ENCODE data around the gene MCF2L. TPM values are rescaled to one million over a fixed set of nuclear protein-coding genes. Genes with fewer than 3 reads are reported as not detected.

The MCF2L gene
- total RNA-seq, 1 experiment from 2014 or later = not detected

GRCh38 chr13:112958127-112958989, 10.7 kb upstream of the MCF2L start:
- Histone ChIP-seq H4K20me1 (ENCODE audit: insufficient read depth, low read depth, low read length) (no peaks in the 10 kb centered on the region), H3K27ac (ENCODE audit: low read length) (no peak overlapping the region), H3K9me2 (replicated peaks; ENCODE audit: insufficient read depth, low read length) (no peaks in the 10 kb centered on the region), H3K27me3 (ENCODE audit: low read length) (no peaks in the 10 kb centered on the region), H2AFZ (ENCODE audit: low read length) (no peak overlapping the region), H3K4me2 (ENCODE audit: low read depth, low read length, poor library complexity, severe bottlenecking) (no peak overlapping the region), H3K9me3 (ENCODE audit: low read length) (no peaks in the 10 kb centered on the region), H3K79me2 (ENCODE audit: low read length) (no peaks in the 10 kb centered on the region), H3K9ac (ENCODE audit: low read length) (no peak overlapping the region), H3K36me3 (ENCODE audit: insufficient read depth, low read length) (no peaks in the 10 kb centered on the region), H3K4me3 (ENCODE audit: low read length) (no peak overlapping the region), H3K4me1 (ENCODE audit: low read length) (no peaks in the 10 kb centered on the region)
- no peak for DNase-seq

- Histone ChIP-seq H3K4me1 (ENCODE audit: low read length) (no peaks in the 10 kb centered on the region), H3K4me3 (ENCODE audit: low read length) (no peak overlapping the region), H3K9ac (ENCODE audit: low read length) (no peak overlapping the region), H4K20me1 (ENCODE audit: insufficient read depth, low read depth, low read length) (no peaks in the 10 kb centered on the region), H3K36me3 (ENCODE audit: insufficient read depth, low read length) (no peaks in the 10 kb centered on the region), H3K9me3 (ENCODE audit: low read length) (no peaks in the 10 kb centered on the region), H3K27me3 (ENCODE audit: low read length) (no peaks in the 10 kb centered on the region), H3K27ac (ENCODE audit: low read length) (no peak overlapping the region), H3K79me2 (ENCODE audit: low read length) (no peaks in the 10 kb centered on the region), H3K4me2 (ENCODE audit: low read depth, low read length, poor library complexity, severe bottlenecking) (no peak overlapping the region), H2AFZ (ENCODE audit: low read length) (no peak overlapping the region), H3K9me2 (replicated peaks; ENCODE audit: insufficient read depth, low read length) (no peaks in the 10 kb centered on the region)
- no peak for DNase-seq
Measured at GRCh38 chr13:112959206-112959605, 9.8 kb upstream of the MCF2L start.

GRCh38 chr13:112959701-112960542, 9.1 kb upstream of the MCF2L start:
- H4K20me1 ChIP-seq (ENCODE audit: insufficient read depth, low read depth, low read length) = no peaks in the 10 kb centered on the region
- no peaks in the 10 kb centered on the region for H3K4me1 ChIP-seq (ENCODE audit: low read length)
- no peak overlapping the region for H3K27ac ChIP-seq (ENCODE audit: low read length)
- no peaks in the 10 kb centered on the region for H3K9me3 ChIP-seq (ENCODE audit: low read length)
- no peak overlapping the region for H3K4me3 ChIP-seq (ENCODE audit: low read length)
- H3K9me2 ChIP-seq (replicated peaks; ENCODE audit: insufficient read depth, low read length) = no peaks in the 10 kb centered on the region
- H3K9ac ChIP-seq (ENCODE audit: low read length) = no peak overlapping the region
- DNase-seq = no peak
- H3K79me2 ChIP-seq (ENCODE audit: low read length) = no peaks in the 10 kb centered on the region
- H2AFZ ChIP-seq (ENCODE audit: low read length) = no peak overlapping the region
- H3K27me3 ChIP-seq (ENCODE audit: low read length) = no peaks in the 10 kb centered on the region
- no peak overlapping the region for H3K4me2 ChIP-seq (ENCODE audit: low read depth, low read length, poor library complexity, severe bottlenecking)
- no peaks in the 10 kb centered on the region for H3K36me3 ChIP-seq (ENCODE audit: insufficient read depth, low read length)

- H2AFZ ChIP-seq (ENCODE audit: low read length) = no peak overlapping the region
- no peaks in the 10 kb centered on the region for H3K4me1 ChIP-seq (ENCODE audit: low read length)
Measured at GRCh38 chr13:112960706-112961105, 8.3 kb upstream of the MCF2L start.

GRCh38 chr13:112961457-112962369, 7.3 kb upstream of the MCF2L start:
- no peak for DNase-seq
- H3K4me2 ChIP-seq (ENCODE audit: low read depth, low read length, poor library complexity, severe bottlenecking) = no peak overlapping the region
- no peaks in the 10 kb centered on the region for H3K79me2 ChIP-seq (ENCODE audit: low read length)
- H3K4me3 ChIP-seq (ENCODE audit: low read length) = no peak overlapping the region
- H3K4me1 ChIP-seq (ENCODE audit: low read length) = no peaks in the 10 kb centered on the region
- no peaks in the 10 kb centered on the region for H3K36me3 ChIP-seq (ENCODE audit: insufficient read depth, low read length)
- no peak overlapping the region for H3K9ac ChIP-seq (ENCODE audit: low read length)
- no peaks in the 10 kb centered on the region for H3K27me3 ChIP-seq (ENCODE audit: low read length)
- no peaks in the 10 kb centered on the region for H3K9me2 ChIP-seq (replicated peaks; ENCODE audit: insufficient read depth, low read length)
- no peak overlapping the region for H3K27ac ChIP-seq (ENCODE audit: low read length)
- no peaks in the 10 kb centered on the region for H4K20me1 ChIP-seq (ENCODE audit: insufficient read depth, low read depth, low read length)
- H2AFZ ChIP-seq (ENCODE audit: low read length) = no peak overlapping the region
- no peaks in the 10 kb centered on the region for H3K9me3 ChIP-seq (ENCODE audit: low read length)

More at GRCh38 chr13:112960706-112961105, 8.3 kb upstream of the MCF2L start:
- Histone ChIP-seq H3K4me2 (ENCODE audit: low read depth, low read length, poor library complexity, severe bottlenecking) (no peak overlapping the region), H3K36me3 (ENCODE audit: insufficient read depth, low read length) (no peaks in the 10 kb centered on the region), H3K9me2 (replicated peaks; ENCODE audit: insufficient read depth, low read length) (no peaks in the 10 kb centered on the region), H3K27ac (ENCODE audit: low read length) (no peak overlapping the region), H3K79me2 (ENCODE audit: low read length) (no peaks in the 10 kb centered on the region), H3K27me3 (ENCODE audit: low read length) (no peaks in the 10 kb centered on the region), H3K9ac (ENCODE audit: low read length) (no peak overlapping the region), H3K4me3 (ENCODE audit: low read length) (no peak overlapping the region), H3K9me3 (ENCODE audit: low read length) (no peaks in the 10 kb centered on the region), H4K20me1 (ENCODE audit: insufficient read depth, low read depth, low read length) (no peaks in the 10 kb centered on the region)
- no peak for DNase-seq

GRCh38 chr13:112962396-112962795, 6.6 kb upstream of the MCF2L start:
- no peak overlapping the region for H2AFZ ChIP-seq (ENCODE audit: low read length)
- H3K79me2 ChIP-seq (ENCODE audit: low read length) = no peaks in the 10 kb centered on the region
- H3K36me3 ChIP-seq (ENCODE audit: insufficient read depth, low read length) = no peaks in the 10 kb centered on the region

GRCh38 chr13:112962911-112963625, 5.9 kb upstream of the MCF2L start:
- H2AFZ ChIP-seq (ENCODE audit: low read length) = no peak overlapping the region
- H3K27me3 ChIP-seq (ENCODE audit: low read length) = no peaks in the 10 kb centered on the region
- no peaks in the 10 kb centered on the region for H3K9me3 ChIP-seq (ENCODE audit: low read length)
- no peak overlapping the region for H3K9ac ChIP-seq (ENCODE audit: low read length)
- no peaks in the 10 kb centered on the region for H3K79me2 ChIP-seq (ENCODE audit: low read length)
- H3K4me3 ChIP-seq (ENCODE audit: low read length) = no peak overlapping the region
- no peak overlapping the region for H3K27ac ChIP-seq (ENCODE audit: low read length)
- H4K20me1 ChIP-seq (ENCODE audit: insufficient read depth, low read depth, low read length) = no peaks in the 10 kb centered on the region
- no peaks in the 10 kb centered on the region for H3K36me3 ChIP-seq (ENCODE audit: insufficient read depth, low read length)
- H3K4me1 ChIP-seq (ENCODE audit: low read length) = no peaks in the 10 kb centered on the region
- no peaks in the 10 kb centered on the region for H3K9me2 ChIP-seq (replicated peaks; ENCODE audit: insufficient read depth, low read length)
- no peak for DNase-seq
- H3K4me2 ChIP-seq (ENCODE audit: low read depth, low read length, poor library complexity, severe bottlenecking) = no peak overlapping the region

More at GRCh38 chr13:112962396-112962795, 6.6 kb upstream of the MCF2L start:
- Histone ChIP-seq H3K9me2 (replicated peaks; ENCODE audit: insufficient read depth, low read length) (no peaks in the 10 kb centered on the region), H3K4me3 (ENCODE audit: low read length) (no peak overlapping the region), H3K4me1 (ENCODE audit: low read length) (no peaks in the 10 kb centered on the region), H3K27ac (ENCODE audit: low read length) (no peak overlapping the region), H3K9ac (ENCODE audit: low read length) (no peak overlapping the region), H4K20me1 (ENCODE audit: insufficient read depth, low read depth, low read length) (no peaks in the 10 kb centered on the region), H3K9me3 (ENCODE audit: low read length) (no peaks in the 10 kb centered on the region), H3K4me2 (ENCODE audit: low read depth, low read length, poor library complexity, severe bottlenecking) (no peak overlapping the region), H3K27me3 (ENCODE audit: low read length) (no peaks in the 10 kb centered on the region)
- DNase-seq = no peak

Measured in Karpas-422 (cell line).